H1 (cell line): Measurements from ENCODE around the gene ZMIZ1. TPM values are rescaled to one million over a fixed set of nuclear protein-coding genes. Genes with fewer than 3 reads are reported as not detected.

Experiments
- CTCF ChIA-PET: fragments of 300-600 bp; sonication (Branson Sonifier 250); formaldehyde crosslinking; loops from one replicate; lab custom pipeline; 2021; ENCODE audit not compliant: partially characterized antibody; lab: Charles Lee
- POLR2A ChIA-PET: fragments of 300-600 bp; sonication (Branson Sonifier 250); formaldehyde crosslinking; loops from one replicate; lab custom pipeline; 2021; ENCODE audit warnings: inconsistent platforms; ENCODE audit not compliant: partially characterized antibody; lab: Charles Lee
- DNase-seq, 2 experiments: peaks; one replicate each; pipeline versions ENCODE4 v3.0.0 to v3.0.0-alpha.2; 2010 to 2022; ENCODE audit warnings: low spot score in 2 of 2, low read depth in 1 of 2, mixed read lengths in 1 of 2
- FAIRE-seq: peaks from 2 replicates; lab custom pipeline; 2011; peaks lifted over from hg19 to GRCh38; lab: Jason Lieb, UNC
- H2AFZ ChIP-seq: 2 replicates; pipeline ENCODE4 v1.8.1; 2012; ENCODE audit warnings: low read length, inconsistent platforms
- H2AK5ac ChIP-seq: 2 replicates; pipeline ENCODE4 v1.6.1; 2013; ENCODE audit warnings: low read depth, low read length
- H2BK120ac ChIP-seq: replicated peaks from 2 replicates; pipeline ENCODE3; 2013; ENCODE audit warnings: low read depth, low read length, inconsistent platforms
- H2BK12ac ChIP-seq: 2 replicates; pipeline ENCODE4 v1.6.1; 2013; ENCODE audit warnings: low read depth, low read length
- H2BK15ac ChIP-seq: 2 replicates; pipeline ENCODE4 v1.6.1; 2013; ENCODE audit warnings: low read length
- H2BK20ac ChIP-seq: 2 replicates; pipeline ENCODE4 v1.6.1; 2013; ENCODE audit warnings: low read length
- H2BK5ac ChIP-seq: 2 replicates; pipeline ENCODE4 v1.6.1; 2013; ENCODE audit warnings: low read depth, low read length
- H3K14ac ChIP-seq: 2 replicates; pipeline ENCODE4 v1.6.1; 2013; ENCODE audit warnings: inconsistent platforms; ENCODE audit not compliant: insufficient read length
- H3K18ac ChIP-seq: 2 replicates; pipeline ENCODE4 v1.6.1; 2013; ENCODE audit warnings: low read length; ENCODE audit errors: extremely low read depth
- H3K23ac ChIP-seq: 2 replicates; pipeline ENCODE4 v1.6.1; 2013; ENCODE audit warnings: inconsistent platforms; ENCODE audit not compliant: insufficient read length
- H3K23me2 ChIP-seq: 2 replicates; pipeline ENCODE4 v1.6.1; 2013; ENCODE audit warnings: low read depth, low read length
- H3K27ac ChIP-seq: 2 replicates; pipeline ENCODE4 v1.6.1; 2011; ENCODE audit warnings: low read depth, low read length, inconsistent platforms
- H3K27me3 ChIP-seq, 4 experiments: replicated peaks in 1 of 4; 1 replicate in 1 of 4; 2 replicates in 3 of 4; pipeline versions ENCODE4 v1.6.1 to v1.8.1; 2011 to 2013; ENCODE audit warnings: low read length in 3 of 4, mild to moderate bottlenecking in 3 of 4, inconsistent platforms in 2 of 4, mixed read lengths in 2 of 4, moderate library complexity in 1 of 4; ENCODE audit not compliant: control insufficient read depth in 3 of 4, insufficient read depth in 3 of 4; ENCODE audit errors: extremely low read depth in 1 of 4
- H3K36me3 ChIP-seq, 4 experiments: 2 replicates each; pipeline versions ENCODE4 v1.6.1 to v1.8.1; 2011 to 2013; ENCODE audit warnings: mild to moderate bottlenecking in 4 of 4, low read length in 3 of 4, moderate library complexity in 2 of 4, control low read depth in 1 of 4, inconsistent platforms in 1 of 4; ENCODE audit not compliant: insufficient read depth in 4 of 4, control insufficient read depth in 2 of 4
- H3K4ac ChIP-seq: replicated peaks from 2 replicates; pipeline ENCODE3; 2013; ENCODE audit warnings: low read length, low read depth, mixed read lengths, inconsistent platforms; ENCODE audit not compliant: insufficient read length
- H3K4me1 ChIP-seq, 4 experiments: replicated peaks in 1 of 4; 1 replicate in 1 of 4; 2 replicates in 3 of 4; pipeline versions ENCODE4 v1.6.1 to v1.8.1; 2011 to 2013; ENCODE audit warnings: low read length in 3 of 4, inconsistent platforms in 2 of 4, mixed read lengths in 1 of 4; ENCODE audit not compliant: insufficient read depth in 4 of 4, control insufficient read depth in 3 of 4
- H3K4me2 ChIP-seq, 2 experiments: 2 replicates each; pipeline versions ENCODE4 v1.6.1 to v1.8.1; 2011 to 2013; ENCODE audit warnings: low read depth in 2 of 2, low read length in 2 of 2, control low read depth in 1 of 2, inconsistent platforms in 1 of 2, mild to moderate bottlenecking in 1 of 2; ENCODE audit not compliant: insufficient read depth in 1 of 2
- H3K4me3 ChIP-seq, 4 experiments: fragments of 200-600, 300-600 bp in 1 of 4; sonication (generic), shearing (Covaris generic), sonication (Bioruptor Twin) in 1 of 4; 2 replicates each; pipeline versions ENCODE4 v1.5.1 to v1.8.1; 2011 to 2016; ENCODE audit warnings: low read length in 4 of 4, low read depth in 3 of 4, control low read depth in 2 of 4, inconsistent platforms in 2 of 4, mild to moderate bottlenecking in 2 of 4, mixed read lengths in 1 of 4, moderate library complexity in 1 of 4; ENCODE audit not compliant: insufficient read depth in 2 of 4; ENCODE audit errors: extremely low read depth in 1 of 4
- H3K56ac ChIP-seq: replicated peaks from 2 replicates; pipeline ENCODE3; 2013; ENCODE audit warnings: low read depth, mild to moderate bottlenecking, mixed read lengths, low read length, inconsistent platforms; ENCODE audit not compliant: insufficient read length
- H3K79me1 ChIP-seq: 2 replicates; pipeline ENCODE4 v1.6.1; 2013; ENCODE audit warnings: low read depth, low read length, control low read depth
- H3K79me2 ChIP-seq, 2 experiments: 2 replicates each; pipeline versions ENCODE4 v1.6.1 to v1.8.1; 2012 to 2013; ENCODE audit warnings: low read length in 2 of 2, mild to moderate bottlenecking in 2 of 2, inconsistent platforms in 1 of 2; ENCODE audit not compliant: insufficient read depth in 2 of 2, control insufficient read depth in 1 of 2
- H3K9ac ChIP-seq, 4 experiments: replicated peaks in 1 of 4; 1 replicate in 1 of 4; 2 replicates in 3 of 4; pipeline versions ENCODE4 v1.6.1 to v1.8.1; 2011 to 2013; ENCODE audit warnings: low read depth in 3 of 4, low read length in 3 of 4, control low read depth in 2 of 4, mild to moderate bottlenecking in 2 of 4, moderate library complexity in 2 of 4, inconsistent platforms in 1 of 4; ENCODE audit errors: extremely low read depth in 1 of 4
- H3K9me3 ChIP-seq, 2 experiments: 2 replicates each; pipeline versions ENCODE4 v1.6.1 to v1.8.1; 2012 to 2013; ENCODE audit warnings: mild to moderate bottlenecking in 2 of 2, moderate library complexity in 2 of 2, control low read depth in 1 of 2, inconsistent platforms in 1 of 2, low read depth in 1 of 2, low read length in 1 of 2, mixed read lengths in 1 of 2; ENCODE audit not compliant: insufficient read depth in 2 of 2
- H4K20me1 ChIP-seq, 2 experiments: replicated peaks in 1 of 2; 2 replicates each; pipeline versions ENCODE3 to v1.8.1; 2011 to 2013; ENCODE audit warnings: inconsistent platforms in 2 of 2, low read length in 2 of 2, mild to moderate bottlenecking in 1 of 2; ENCODE audit not compliant: insufficient read depth in 2 of 2, control insufficient read depth in 1 of 2
- H4K5ac ChIP-seq: 2 replicates; pipeline ENCODE4 v1.6.1; 2013; ENCODE audit warnings: low read length, low read depth, mixed read lengths, inconsistent platforms; ENCODE audit not compliant: insufficient read length
- H4K8ac ChIP-seq: 2 replicates; pipeline ENCODE4 v1.8.0; 2013; ENCODE audit warnings: mild to moderate bottlenecking, moderate library complexity, low read length, inconsistent platforms; ENCODE audit not compliant: insufficient read depth; ENCODE audit errors: extremely low read depth
- H4K91ac ChIP-seq: replicated peaks from 2 replicates; pipeline ENCODE3; 2013; ENCODE audit warnings: low read length, mixed read lengths, inconsistent platforms; ENCODE audit not compliant: insufficient read length
- SP1 ChIP-seq: IDR thresholded peaks from 2 replicates; pipeline ENCODE4 v1.6.1; 2011; ENCODE audit warnings: low read depth, low read length
- WGBS, 2 experiments: shearing (Covaris generic) in 1 of 2; methylation state at CpG; one replicate each; pipeline versions ENCODE4 v1.1.6 to v1.1.7; 2013 to 2015; ENCODE audit warnings: low lambda C conversion rate in 2 of 2, mixed read lengths in 2 of 2, inconsistent platforms in 1 of 2, low coverage in 1 of 2, missing lambda C conversion rate in 1 of 2; ENCODE audit not compliant: insufficient replicate concordance in 2 of 2, insufficient coverage in 1 of 2, insufficient read length in 1 of 2; ENCODE audit errors: extremely low coverage in 1 of 2, missing lambda C conversion rate in 1 of 2; 5-methylcytosine and 5-hydroxymethylcytosine counted together
- polyA plus RNA-seq, 7 experiments: library from polyadenylated mRNA; depleted of rRNA in 3 of 7; stranded (reverse) in 5 of 7; unstranded in 2 of 7; fragments of >200 nt in 5 of 7; fragments of 200-250 nt in 2 of 7; gene quantifications; 1 replicate in 5 of 7; 2 replicates in 1 of 7; 4 replicates in 1 of 7; pipeline versions ENCODE4 v1.2.1 to v1.2.3, GENCODE V29; 2011 to 2013; ENCODE audit warnings: missing spikeins in 2 of 7, mixed read lengths in 2 of 7
- total RNA-seq: library from RNA; stranded (reverse); fragmentation: NEBNext Ultra II Directional; extraction: Animal tissue kit (Norgen Biotek cat#: 25700); gene quantifications from 2 replicates; pipeline ENCODE4 v1.2.1, GENCODE V29; 2021

Gene ZMIZ1
- total and polyA plus RNA-seq, 2 of the 8 experiments (the other 6 are each of a cell fraction or from before 2014, with no cell fraction given), result 8.1 to 28.0 TPM

DNA sequence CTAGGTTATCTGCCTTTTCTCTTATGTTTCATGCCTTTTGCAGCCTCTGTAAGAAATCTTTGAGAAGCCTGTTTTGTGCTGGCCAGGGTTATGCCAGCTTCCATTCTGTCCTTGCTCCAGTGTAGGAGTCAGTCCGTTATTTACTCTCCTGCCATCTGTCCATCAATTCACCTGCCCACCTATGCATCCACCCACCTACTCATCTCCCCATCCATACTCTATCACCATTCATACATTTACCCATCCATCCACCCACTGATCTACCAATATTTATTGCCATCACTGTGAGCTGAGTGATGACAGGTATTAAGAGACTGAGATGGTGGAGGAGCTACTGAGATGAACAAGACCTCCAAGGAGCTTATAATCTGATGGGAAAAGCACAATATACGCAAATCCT lies 265.8 kb downstream of the ZMIZ1 start:
- Histone ChIP-seq H3K9ac (no peak overlapping the region), H3K18ac (no peak overlapping the region), H3K14ac (no peak overlapping the region), H2BK12ac (no peak overlapping the region), H4K8ac (no peak overlapping the region), H2AFZ (no peak overlapping the region), H3K4ac (no peak overlapping the region), H2AK5ac (no peak overlapping the region), H4K5ac (no peak overlapping the region), H2BK120ac (no peak overlapping the region), H3K4me3 (no peak overlapping the region), H2BK20ac (no peak overlapping the region), H2BK15ac (no peak overlapping the region), H3K4me1 (peaks cover 0 to 11% (median 0%) of the 10 kb centered on the region in 4 experiments; a peak in 3 of 7 replicates), H3K4me2 (no peak overlapping the region), H3K27me3 (no peaks in the 10 kb centered on the region), H3K56ac (no peak overlapping the region), H4K91ac (no peak overlapping the region), H3K79me2 (no peaks in the 10 kb centered on the region), H2BK5ac (no peak overlapping the region), H3K79me1 (no peaks in the 10 kb centered on the region), H3K23me2 (no peaks in the 10 kb centered on the region), H3K23ac (no peak overlapping the region), H3K36me3 (no peaks in the 10 kb centered on the region), H3K9me3 (peaks cover 2 to 4% of the 10 kb centered on the region in 2 experiments; a peak in 2 of 4 replicates), H3K27ac (no peak overlapping the region), H4K20me1 (no peaks in the 10 kb centered on the region)
- no peak for TF ChIP-seq SP1
- ChIA-PET POLR2A (interaction anchor here (1.5 kb wide), 1 partner anchor 14 kb away, joined by 4 read pairs; no protein-coding TSS in a partner anchor), CTCF (interaction anchor here (0.7 to 4.5 kb wide), 4 partner anchors 11 to 31 kb away, joined by 3 to 29 read pairs (median 11); no protein-coding TSS in a partner anchor)
- 98% methylated on average over 2 of the region's 2 CpGs; no CpG with 5 or more reads in 1 of the 2 experiments for WGBS, 2 experiments
- no peak for DNase-seq
- FAIRE-seq, result no peak
